ENCODE data around the gene ESD. TPM values are rescaled to one million over a fixed set of nuclear protein-coding genes. Genes with fewer than 3 reads are reported as not detected.

The ESD gene
- total and polyA plus RNA-seq, 2 of the 13 experiments (the other 11 are each of a cell fraction or from before 2014, with no cell fraction given), result 118 to 147 TPM

- FAIRE-seq (no peak), DNase-seq (ENCODE audit: low spot score) (no peak), ATAC-seq (no peak)
- in situ Hi-C loops (cut with HindIII; ENCODE audit: extremely low pct_ligation_motif_present, low pct_unique_long_range_greater_than_20kb) (no loop called here), intact Hi-C loops (cut with micrococcal nuclease; ENCODE audit: unreplicated experiment) (no loop called here)
- H3K27me3 ChIP-seq (ENCODE audit: control insufficient read depth in 1 of 2, insufficient read depth in 2 of 2, low read length in 2 of 2), result no peaks in the 10 kb centered on the region; a peak in 1 of 5 replicates
- no peaks in the 10 kb centered on the region for H3K4me1 ChIP-seq (ENCODE audit: insufficient read depth, low read length)
- H3K79me2 ChIP-seq (ENCODE audit: insufficient read depth, low read length), result no peaks in the 10 kb centered on the region
- 95% methylated on average over 3 of the region's 3 CpGs for WGBS (ENCODE audit: low lambda C conversion rate)
- POLR2A ChIA-PET, result no interaction called here
- TF ChIP-seq RXRB (CRISPR knock-in tag; IDR thresholded peaks at IDR 0.05; ENCODE audit: borderline replicate concordance) (no peak), HOXD1 (CRISPR knock-in tag; IDR thresholded peaks at IDR 0.05) (no peak), ZNF777 (CRISPR knock-in tag; IDR thresholded peaks at IDR 0.05) (no peak), DZIP1 (CRISPR knock-in tag; IDR thresholded peaks at IDR 0.05) (no peak), ELK4 (CRISPR knock-in tag; IDR thresholded peaks at IDR 0.05; ENCODE audit: borderline replicate concordance) (no peak), ZNF800 (CRISPR knock-in tag; IDR thresholded peaks at IDR 0.05) (no peak), TCF12 (IDR thresholded peaks at IDR 0.05) (no peak), TCF12 (CRISPR knock-in tag; IDR thresholded peaks at IDR 0.05) (no peak), FOXJ3 (CRISPR knock-in tag; IDR thresholded peaks at IDR 0.05; ENCODE audit: borderline replicate concordance) (no peak), BHLHE40 (IDR thresholded peaks at IDR 0.05; ENCODE audit: low read length) (no peak), SMAD3 (CRISPR knock-in tag; IDR thresholded peaks at IDR 0.05) (no peak), NFE2L2 (IDR thresholded peaks at IDR 0.05; ENCODE audit: low read length) (no peak), RNF2 (conservative IDR thresholded peaks at IDR 0.05; ENCODE audit: low read depth) (no peak), JARID2 (CRISPR knock-in tag; IDR thresholded peaks at IDR 0.05; ENCODE audit: insufficient replicate concordance) (no peak)
- TF ChIP-seq, protein P1, sequence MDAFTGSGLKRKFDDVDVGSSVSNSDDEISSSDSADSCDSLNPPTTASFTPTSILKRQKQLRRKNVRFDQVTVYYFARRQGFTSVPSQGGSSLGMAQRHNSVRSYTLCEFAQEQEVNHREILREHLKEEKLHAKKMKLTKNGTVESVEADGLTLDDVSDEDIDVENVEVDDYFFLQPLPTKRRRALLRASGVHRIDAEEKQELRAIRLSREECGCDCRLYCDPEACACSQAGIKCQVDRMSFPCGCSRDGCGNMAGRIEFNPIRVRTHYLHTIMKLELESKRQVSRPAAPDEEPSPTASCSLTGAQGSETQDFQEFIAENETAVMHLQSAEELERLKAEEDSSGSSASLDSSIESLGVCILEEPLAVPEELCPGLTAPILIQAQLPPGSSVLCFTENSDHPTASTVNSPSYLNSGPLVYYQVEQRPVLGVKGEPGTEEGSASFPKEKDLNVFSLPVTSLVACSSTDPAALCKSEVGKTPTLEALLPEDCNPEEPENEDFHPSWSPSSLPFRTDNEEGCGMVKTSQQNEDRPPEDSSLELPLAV (CRISPR knock-in tag; conservative IDR thresholded peaks at IDR 0.05; ENCODE audit: low read depth), result no peak
- H3K4me2 ChIP-seq (ENCODE audit: low read depth, low read length), result no peak overlapping the region
- no TSS peak for BruUV-seq (replicated peaks)
- H3K36me3 ChIP-seq (replicated peaks in 1 of 2; ENCODE audit: control insufficient read depth in 1 of 2, insufficient read depth in 2 of 2, low read length in 2 of 2), result peaks cover 5 to 69% of the 10 kb centered on the region in 2 experiments
- no peaks in the 10 kb centered on the region for H3K9me3 ChIP-seq (ENCODE audit: low read length)
- H2AFZ ChIP-seq (ENCODE audit: low read length), result no peak overlapping the region
- no peak overlapping the region for H3K27ac ChIP-seq (ENCODE audit: extremely low read length, insufficient read depth, low read length)
- H3K4me3 ChIP-seq (replicated peaks in 1 of 3; ENCODE audit: insufficient read depth in 1 of 3, low read depth in 2 of 3, low read length in 3 of 3), result no peak overlapping the region
- CTCF ChIA-PET (ENCODE audit: low intra/inter-chr PET ratio, low total read pairs), result no interaction called here
- H3K9ac ChIP-seq (ENCODE audit: insufficient read depth, low read depth, low read length), result no peak overlapping the region
- H4K20me1 ChIP-seq (ENCODE audit: insufficient read depth, low read length), result no peaks in the 10 kb centered on the region; the same call in 1 of the 2 replicates
Observed at GRCh38 chr13:46778095-46778494, 18.9 kb downstream of the ESD start.
